SK-N-SH (cell line): Measurements from ENCODE around the gene AGXT.

ENCODE experiments used
- GABPA ChIP-seq: IDR thresholded peaks from 2 replicates; pipeline ENCODE4 v1.4.0; 2012; ENCODE audit warnings: low read depth, mild to moderate bottlenecking
- MXI1 ChIP-seq: IDR thresholded peaks from 2 replicates; pipeline ENCODE4 v1.6.1; 2012; ENCODE audit warnings: mild to moderate bottlenecking, low read depth, low read length, improper control_type of control experiment
- NRF1 ChIP-seq: IDR thresholded peaks from 2 replicates; pipeline ENCODE4 v1.6.1; 2012; ENCODE audit warnings: low read depth, mild to moderate bottlenecking, low read length
- POLR2AphosphoS5 ChIP-seq: IDR thresholded peaks from 2 replicates; pipeline ENCODE4 v1.6.1; 2012; ENCODE audit warnings: low read depth, low read length
- RFX5 ChIP-seq: IDR thresholded peaks from 2 replicates; pipeline ENCODE4 v1.6.1; 2012; ENCODE audit warnings: mild to moderate bottlenecking, improper control_type of control experiment, low read length
- RXRA ChIP-seq: IDR thresholded peaks from 2 replicates; pipeline ENCODE4 v1.4.0; 2012; ENCODE audit warnings: low read depth, mild to moderate bottlenecking, borderline replicate concordance
- TF ChIP-seq, protein P1 (sequence below): fragments of 200-600 bp; sonication (generic); IDR thresholded peaks from 2 replicates; pipeline ENCODE4 v1.6.1; 2017; ENCODE audit warnings: antibody characterized with exemption, mild to moderate bottlenecking, moderate library complexity

DNA sequence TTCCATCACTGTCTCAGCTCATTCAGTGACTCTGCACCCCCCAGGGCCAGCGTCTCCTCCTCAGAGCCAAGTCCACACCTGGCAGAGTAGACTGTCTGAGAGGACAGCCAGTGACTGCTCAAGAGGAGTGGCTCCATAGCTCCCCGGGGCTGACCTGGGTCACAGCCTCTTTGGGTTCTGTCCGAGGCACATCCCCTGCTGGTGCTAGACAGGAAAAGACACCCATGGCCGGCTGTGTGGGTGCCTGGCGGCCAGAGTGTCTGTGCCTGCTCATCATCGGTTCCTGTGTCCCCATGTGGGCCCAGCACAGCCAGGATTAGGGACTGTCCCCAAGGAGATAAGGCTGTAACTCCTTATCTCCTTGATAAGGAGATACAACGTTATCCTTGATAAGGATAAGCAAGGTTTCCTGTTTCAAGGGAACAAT lies 34.0 kb downstream of the AGXT start:
- TF ChIP-seq, protein P1, sequence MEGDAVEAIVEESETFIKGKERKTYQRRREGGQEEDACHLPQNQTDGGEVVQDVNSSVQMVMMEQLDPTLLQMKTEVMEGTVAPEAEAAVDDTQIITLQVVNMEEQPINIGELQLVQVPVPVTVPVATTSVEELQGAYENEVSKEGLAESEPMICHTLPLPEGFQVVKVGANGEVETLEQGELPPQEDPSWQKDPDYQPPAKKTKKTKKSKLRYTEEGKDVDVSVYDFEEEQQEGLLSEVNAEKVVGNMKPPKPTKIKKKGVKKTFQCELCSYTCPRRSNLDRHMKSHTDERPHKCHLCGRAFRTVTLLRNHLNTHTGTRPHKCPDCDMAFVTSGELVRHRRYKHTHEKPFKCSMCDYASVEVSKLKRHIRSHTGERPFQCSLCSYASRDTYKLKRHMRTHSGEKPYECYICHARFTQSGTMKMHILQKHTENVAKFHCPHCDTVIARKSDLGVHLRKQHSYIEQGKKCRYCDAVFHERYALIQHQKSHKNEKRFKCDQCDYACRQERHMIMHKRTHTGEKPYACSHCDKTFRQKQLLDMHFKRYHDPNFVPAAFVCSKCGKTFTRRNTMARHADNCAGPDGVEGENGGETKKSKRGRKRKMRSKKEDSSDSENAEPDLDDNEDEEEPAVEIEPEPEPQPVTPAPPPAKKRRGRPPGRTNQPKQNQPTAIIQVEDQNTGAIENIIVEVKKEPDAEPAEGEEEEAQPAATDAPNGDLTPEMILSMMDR: no peak
- TF ChIP-seq GABPA (no peak), RXRA (no peak), MXI1 (no peak), RFX5 (no peak), NRF1 (no peak), POLR2AphosphoS5 (no peak)
